22Rv1 (cell line): ENCODE data around the gene ITPR3.

Experiments
- H3K27ac ChIP-seq: fragments of 450-650 bp; 2 replicates; pipeline ENCODE4 v1.5.1; 2017
- CTCF ChIP-seq: fragments of 450-650 bp; IDR thresholded peaks from 2 replicates; pipeline ENCODE4 v1.5.1; 2017; ENCODE audit warnings: mild to moderate bottlenecking
- ZFX ChIP-seq: fragments of 450-650 bp; IDR thresholded peaks from 2 replicates; pipeline ENCODE4 v1.6.1; 2017; ENCODE audit warnings: antibody characterized with exemption, borderline replicate concordance

ITPR3 gene

GRCh38 chr6:33727126-33727525, 106.0 kb downstream of the ITPR3 start:
- no peak for TF ChIP-seq ZFX
- no peak for TF ChIP-seq CTCF
- H3K27ac ChIP-seq, result peak overlapping the region; percentile 51; the same call in 1 of the 2 replicates

GRCh38 chr6:33727932-33728331, 106.8 kb downstream of the ITPR3 start:
- TF ChIP-seq ZFX (no peak), CTCF (no peak)
- peak overlapping the region; percentile 51 for H3K27ac ChIP-seq

GRCh38 chr6:33728438-33728837, 107.3 kb downstream of the ITPR3 start:
- H3K27ac ChIP-seq, result peak overlapping the region; percentile 51
- TF ChIP-seq CTCF (no peak), ZFX (no peak)

GRCh38 chr6:33729059-33729458, 107.9 kb downstream of the ITPR3 start:
- TF ChIP-seq CTCF (no peak), ZFX (no peak)
- H3K27ac ChIP-seq, result peak overlapping the region; percentile 98; the same call in 1 of the 2 replicates

GRCh38 chr6:33730611-33731010, 109.5 kb downstream of the ITPR3 start:
- no peak for TF ChIP-seq ZFX
- no peak for TF ChIP-seq CTCF
- H3K27ac ChIP-seq, result peak overlapping the region; percentile 98

GRCh38 chr6:33731035-33731434, 109.9 kb downstream of the ITPR3 start:
- no peak for TF ChIP-seq ZFX
- no peak for TF ChIP-seq CTCF
- peak overlapping the region; percentile 98 for H3K27ac ChIP-seq

- H3K27ac ChIP-seq, result peak overlapping the region; percentile 98
- no peak for TF ChIP-seq CTCF
- no peak for TF ChIP-seq ZFX
Measured at GRCh38 chr6:33731751-33732282, 110.7 kb downstream of the ITPR3 start.
